Activated T-cell treated with anti-CD3 and anti-CD28 coated beads, Interleukin-2, amount 50 U/mL, for 48 hours (primary cell): ENCODE data around the gene C19orf33.

Experiments
- DNase-seq, 2 experiments: peaks; one replicate each; pipeline ENCODE4 v3.0.0-alpha.2; 2020

The C19orf33 gene

GRCh38 chr19:38346837-38347236 is 42.8 kb downstream of the C19orf33 start:
- DNase-seq: no peak

- no peak for DNase-seq
Measured at GRCh38 chr19:38350883-38351282, 46.8 kb downstream of the C19orf33 start.

- no peak for DNase-seq
Measured at GRCh38 chr19:38351865-38352395, 47.9 kb downstream of the C19orf33 start.

GRCh38 chr19:38352611-38353010 is 48.6 kb downstream of the C19orf33 start:
- DNase-seq: no peak
